HepG2 (cell line): ENCODE data around the gene TBC1D12. TPM values are rescaled to one million over a fixed set of nuclear protein-coding genes. Genes with fewer than 3 reads are reported as not detected.

Experiments
- ASH2L ChIP-seq: fragments of 300-600, 200-600 bp; sonication (generic); IDR thresholded peaks from 2 replicates; pipeline ENCODE4 v1.7.0; 2017; ENCODE audit warnings: low read depth, mild to moderate bottlenecking, moderate library complexity, mixed read lengths, low read length; ENCODE audit not compliant: insufficient read length
- EZH2 ChIP-seq: conservative IDR thresholded peaks from 2 replicates; pipeline ENCODE4 v1.6.1; 2012; ENCODE audit warnings: mild to moderate bottlenecking, low read depth, low read length, moderate library complexity
- FOXA3 ChIP-seq: IDR thresholded peaks from 2 replicates; pipeline ENCODE4 v1.6.1; 2016; ENCODE audit warnings: missing genetic modification reagents, missing compliant biosample characterization
- HNRNPLL ChIP-seq: fragments of 200-400 bp; formaldehyde crosslinking; IDR thresholded peaks from 2 replicates; pipeline ENCODE4 v1.6.1; 2017; ENCODE audit warnings: mild to moderate bottlenecking, low read depth, low read length; ENCODE audit not compliant: poor library complexity, severe bottlenecking
- HOXA9 ChIP-seq: sonication (generic); formaldehyde crosslinking; IDR thresholded peaks from 2 replicates; pipeline ENCODE4 v1.8.1; 2022; ENCODE audit warnings: missing genetic modification reagents, mild to moderate bottlenecking, moderate library complexity, borderline replicate concordance
- HOXD1 ChIP-seq: sonication (generic); formaldehyde crosslinking; IDR thresholded peaks from 2 replicates; pipeline ENCODE4 v1.5.0; 2020; ENCODE audit warnings: missing genetic modification reagents
- LRRFIP1 ChIP-seq: sonication (generic); formaldehyde crosslinking; conservative IDR thresholded peaks from 2 replicates; pipeline ENCODE4 v1.4.0; 2020; ENCODE audit warnings: missing genetic modification reagents
- PAF1 ChIP-seq: IDR thresholded peaks from 2 replicates; pipeline ENCODE4 v1.6.1; 2016; ENCODE audit warnings: missing genetic modification reagents, missing compliant biosample characterization
- TAF1 ChIP-seq: sonication (generic); formaldehyde crosslinking; IDR thresholded peaks from 2 replicates; pipeline ENCODE4 v1.4.0; 2020; ENCODE audit warnings: missing genetic modification reagents
- ZBTB2 ChIP-seq: sonication (generic); formaldehyde crosslinking; IDR thresholded peaks from 2 replicates; pipeline ENCODE4 v1.8.0; 2022; ENCODE audit warnings: low read depth, missing genetic modification reagents
- ZBTB20 ChIP-seq: sonication (generic); formaldehyde crosslinking; IDR thresholded peaks from 2 replicates; pipeline ENCODE4 v1.8.1; 2023; ENCODE audit warnings: missing genetic modification reagents, low read depth, mild to moderate bottlenecking, borderline replicate concordance
- ZFP36 ChIP-seq: fragments of 150-350 bp; IDR thresholded peaks from 2 replicates; pipeline ENCODE4 v1.6.1; 2018; ENCODE audit warnings: borderline replicate concordance, low read length, low read depth; ENCODE audit not compliant: partially characterized antibody
- ZNF224 ChIP-seq: sonication (generic); formaldehyde crosslinking; IDR thresholded peaks from 2 replicates; pipeline ENCODE4 v1.5.0; 2020; ENCODE audit warnings: mild to moderate bottlenecking, missing genetic modification reagents
- ZNF383 ChIP-seq: sonication (generic); formaldehyde crosslinking; IDR thresholded peaks from 2 replicates; pipeline ENCODE4 v1.4.0; 2020; ENCODE audit warnings: missing genetic modification reagents, mild to moderate bottlenecking, borderline replicate concordance
- ZNF564 ChIP-seq: sonication (generic); formaldehyde crosslinking; IDR thresholded peaks from 2 replicates; pipeline ENCODE4 v1.8.1; 2023; ENCODE audit warnings: mild to moderate bottlenecking, missing genetic modification reagents
- ZNF609 ChIP-seq: sonication (generic); formaldehyde crosslinking; IDR thresholded peaks from 2 replicates; pipeline ENCODE4 v1.4.0; 2020; ENCODE audit warnings: mild to moderate bottlenecking, missing genetic modification reagents, borderline replicate concordance
- ZNF614 ChIP-seq: IDR thresholded peaks from 2 replicates; pipeline ENCODE4 v1.6.1; 2018; ENCODE audit warnings: missing biosample characterization, missing genetic modification reagents, inconsistent platforms, borderline replicate concordance
- ZNF768 ChIP-seq: sonication (generic); formaldehyde crosslinking; IDR thresholded peaks from 2 replicates; pipeline ENCODE4 v1.4.0; 2020; ENCODE audit warnings: missing genetic modification reagents
- ZNF772 ChIP-seq: sonication (generic); formaldehyde crosslinking; IDR thresholded peaks from 2 replicates; pipeline ENCODE4 v1.5.0; 2020; ENCODE audit warnings: mild to moderate bottlenecking, missing genetic modification reagents
- ZNF776 ChIP-seq: sonication (generic); formaldehyde crosslinking; IDR thresholded peaks from 2 replicates; pipeline ENCODE4 v1.4.0; 2020; ENCODE audit warnings: mild to moderate bottlenecking, missing genetic modification reagents
- polyA plus RNA-seq, 8 experiments: library from polyadenylated mRNA; depleted of rRNA in 3 of 8; stranded (reverse) in 7 of 8; unstranded in 1 of 8; fragments of >200 nt; fragmentation: Illumina TruSeq in 4 of 8; extraction: Trizol in 4 of 8; gene quantifications; 2 replicates each; pipeline versions ENCODE4 v1.2.1 to v1.2.3, GENCODE V29; 2011 to 2016; ENCODE audit warnings: low read depth in 4 of 8, missing spikeins in 1 of 8, mixed read lengths in 1 of 8; ENCODE audit not compliant: insufficient read depth in 1 of 8
- total RNA-seq, 5 experiments: library from RNA; depleted of rRNA; stranded (reverse); fragments of >200 nt; fragmentation: Illumina TruSeq; extraction: Trizol; gene quantifications; 2 replicates each; pipeline ENCODE4 v1.2.3, GENCODE V29; 2016; ENCODE audit warnings: low read depth in 1 of 5

Gene TBC1D12
- total and polyA plus RNA-seq, 2 of the 13 experiments (the other 11 are each of a cell fraction or from before 2014, with no cell fraction given), result 5.7 to 6.2 TPM

GRCh38 chr10:94402204-94402842, at the start of gene TBC1D12 (continued):
- TF ChIP-seq LRRFIP1 (CRISPR knock-in tag) (no peak), ZBTB20 (CRISPR knock-in tag) (peak; percentile 39; the same call in 1 of the 2 replicates), ZNF564 (no peak; the same call in 1 of the 2 replicates), ASH2L (no peak), HOXA9 (CRISPR knock-in tag) (no peak), HOXD1 (CRISPR knock-in tag) (no peak; the same call in 1 of the 2 replicates), ZNF776 (CRISPR knock-in tag) (peak; percentile 76; the same call in 1 of the 2 replicates), ZNF614 (CRISPR knock-in tag) (peak; percentile 57; the same call in 1 of the 2 replicates), ZNF768 (CRISPR knock-in tag) (peak; percentile 53; the same call in 1 of the 2 replicates), ZFP36 (no peak), ZNF224 (CRISPR knock-in tag) (peak; percentile 68; the same call in 1 of the 2 replicates), PAF1 (CRISPR knock-in tag) (no peak), EZH2 (no peak), FOXA3 (CRISPR knock-in tag) (peak; percentile 11; the same call in 1 of the 2 replicates), ZNF609 (CRISPR knock-in tag) (no peak), ZNF772 (peak; percentile 42; the same call in 1 of the 2 replicates), ZNF383 (CRISPR knock-in tag) (no peak), ZBTB2 (CRISPR knock-in tag) (no peak), HNRNPLL (peak; percentile 89), TAF1 (peak; percentile 77)
